Glomerular visceral epithelial cell (primary cell): Measurements from ENCODE around the gene E2F2.

Experiments used
- DNase-seq: peaks from one replicate; pipeline ENCODE4 v3.0.0-alpha.2; 2016; ENCODE audit errors: extremely low spot score

Gene E2F2

GRCh38 chr1:23562137-23562876, 31.3 kb upstream of the E2F2 start:
- DNase-seq: peak; percentile 96

- no peak for DNase-seq
Measured at GRCh38 chr1:23561813-23562100, 30.7 kb upstream of the E2F2 start.

GRCh38 chr1:23561076-23561812, 30.2 kb upstream of the E2F2 start:
- no peak for DNase-seq

GRCh38 chr1:23559985-23560741, 29.1 kb upstream of the E2F2 start:
- no peak for DNase-seq

- DNase-seq: peak; percentile 98
Measured at GRCh38 chr1:23559136-23559984, 28.3 kb upstream of the E2F2 start, which contains the start of gene ID3. ID3 (minus strand) TSS chr1:23559501; CDS start chr1:23559426, 75 bp downstream.

- no peak for DNase-seq
Measured at GRCh38 chr1:23558872-23559135, 27.8 kb upstream of the E2F2 start.

- DNase-seq: peak; percentile 80
Measured at GRCh38 chr1:23558140-23558871, 27.3 kb upstream of the E2F2 start.

GRCh38 chr1:23557471-23558124, 26.6 kb upstream of the E2F2 start:
- DNase-seq: no peak

GRCh38 chr1:23556635-23557470, 25.8 kb upstream of the E2F2 start:
- peak; percentile 64 for DNase-seq

GRCh38 chr1:23555986-23556634, 25.1 kb upstream of the E2F2 start:
- peak; percentile 69 for DNase-seq

- no peak for DNase-seq
Measured at GRCh38 chr1:23555270-23555985, 24.4 kb upstream of the E2F2 start.

GRCh38 chr1:23554481-23555269, 23.6 kb upstream of the E2F2 start:
- DNase-seq: peak; percentile 94

- DNase-seq: no peak
Measured at GRCh38 chr1:23554127-23554480, 23.1 kb upstream of the E2F2 start.

GRCh38 chr1:23553231-23554126, 22.4 kb upstream of the E2F2 start:
- DNase-seq: no peak

GRCh38 chr1:23551849-23552248, 20.8 kb upstream of the E2F2 start:
- DNase-seq: no peak

- no peak for DNase-seq
Measured at GRCh38 chr1:23548704-23549143, 17.7 kb upstream of the E2F2 start.
